Suprapubic skin (tissue), 4 donors: Measurements from ENCODE around the gene PRKD2. TPM values are rescaled to one million over a fixed set of nuclear protein-coding genes. Genes with fewer than 3 reads are reported as not detected.

ENCODE experiments used
- DNase-seq, 2 donors: peaks; one replicate each; pipeline ENCODE4 v3.0.0-alpha.2; 2019; ENCODE audit warnings: low spot score in 2 of 2
- H3K27ac ChIP-seq: fragments of 200-600 bp; sonication (generic); one replicate; pipeline ENCODE4 v1.5.1; 2019
- H3K27me3 ChIP-seq: fragments of 200-600 bp; sonication (generic); one replicate; pipeline ENCODE4 v1.5.1; 2019
- H3K36me3 ChIP-seq: fragments of 200-600 bp; sonication (generic); one replicate; pipeline ENCODE4 v1.5.1; 2019
- H3K4me1 ChIP-seq: fragments of 200-600 bp; sonication (generic); one replicate; pipeline ENCODE4 v1.5.1; 2019
- H3K4me3 ChIP-seq: fragments of 200-600 bp; sonication (generic); one replicate; pipeline ENCODE4 v1.5.1; 2019; ENCODE audit warnings: mild to moderate bottlenecking
- H3K9me3 ChIP-seq: fragments of 200-600 bp; sonication (generic); one replicate; pipeline ENCODE4 v1.5.1; 2019
- CTCF ChIP-seq, 2 donors: fragments of 200-600 bp in 1 of 2; fragments of 450-650 bp in 1 of 2; sonication (generic) in 1 of 2; IDR thresholded peaks; one replicate each; pipeline ENCODE4 v1.5.1; 2016 to 2019; ENCODE audit warnings: antibody characterized with exemption in 2 of 2, mild to moderate bottlenecking in 1 of 2, moderate library complexity in 1 of 2
- EP300 ChIP-seq: sonication (generic); formaldehyde crosslinking; IDR thresholded peaks from one replicate; pipeline ENCODE4 v1.6.1; 2017; ENCODE audit warnings: antibody characterized with exemption
- POLR2A ChIP-seq, 2 donors: fragments of 450-650 bp; IDR thresholded peaks; one replicate each; pipeline ENCODE4 v1.6.1; 2017; ENCODE audit warnings: antibody characterized with exemption in 2 of 2, mild to moderate bottlenecking in 2 of 2, moderate library complexity in 2 of 2
- POLR2AphosphoS5 ChIP-seq, 3 donors: sonication (generic); formaldehyde crosslinking; IDR thresholded peaks; one replicate each; pipeline ENCODE4 v1.6.1; 2017; ENCODE audit warnings: antibody characterized with exemption in 3 of 3
- WGBS: methylation state at CpG from one replicate; pipeline ENCODE4 v1.1.5; 2018; 5-methylcytosine and 5-hydroxymethylcytosine counted together
- total RNA-seq, 4 donors: library from RNA; depleted of rRNA; stranded (reverse); fragments of >200 nt; gene quantifications; one replicate each; pipeline ENCODE4 v1.1.0, GENCODE V29; 2016

Gene PRKD2
- total RNA-seq, 4 donors from 2014 or later, result 51.5 to 136 (median 61.2) TPM

- Histone ChIP-seq H3K36me3 (peaks cover 100% of the 10 kb centered on the region), H3K9me3 (no peaks in the 10 kb centered on the region), H3K27me3 (no peaks in the 10 kb centered on the region), H3K4me1 (peaks cover 1% of the 10 kb centered on the region), H3K27ac (no peak overlapping the region), H3K4me3 (no peak overlapping the region)
- 100% methylated on average over 2 of the region's 2 CpGs for WGBS
- no peak for DNase-seq
- TF ChIP-seq CTCF (IDR thresholded peaks at IDR 0.05), result no peak
- no peak for TF ChIP-seq EP300
- no peak for TF ChIP-seq POLR2A (IDR thresholded peaks at IDR 0.05)
- no peak for TF ChIP-seq POLR2AphosphoS5 (IDR thresholded peaks at IDR 0.05)
Measured at GRCh38 chr19:46691948-46692347, 25.0 kb downstream of the PRKD2 start.

DNA sequence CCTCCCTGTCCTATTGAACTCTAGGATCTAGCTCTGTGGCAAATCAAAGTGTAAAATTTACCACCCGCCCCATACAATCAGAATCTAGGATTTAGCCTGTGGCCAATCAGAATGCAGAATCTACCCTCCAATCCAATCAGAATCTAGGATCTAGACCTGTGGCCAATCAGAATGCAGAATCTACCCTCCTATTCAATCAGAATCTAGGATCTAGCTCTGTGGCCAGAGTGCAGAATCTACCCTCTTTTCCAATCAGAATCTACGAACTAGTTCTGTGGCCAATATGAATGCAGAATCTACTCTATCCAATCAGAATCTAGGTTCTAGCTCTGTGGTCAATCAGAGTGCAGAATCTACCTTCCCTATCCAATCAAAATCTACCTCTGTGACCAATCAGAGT is 25.8 kb downstream of the PRKD2 start:
- 45% methylated on average over 2 of the region's 2 CpGs for whole genome bisulfite sequencing
- DNase-seq, result no peak
- Histone ChIP-seq H3K27ac (no peak overlapping the region), H3K9me3 (no peaks in the 10 kb centered on the region), H3K27me3 (no peaks in the 10 kb centered on the region), H3K4me3 (no peak overlapping the region), H3K36me3 (peaks cover 100% of the 10 kb centered on the region), H3K4me1 (no peaks in the 10 kb centered on the region)
- TF ChIP-seq EP300, result no peak
- no peak for TF ChIP-seq POLR2AphosphoS5 (IDR thresholded peaks at IDR 0.05)
- no peak for TF ChIP-seq CTCF (IDR thresholded peaks at IDR 0.05)
- no peak for TF ChIP-seq POLR2A (IDR thresholded peaks at IDR 0.05)

DNA sequence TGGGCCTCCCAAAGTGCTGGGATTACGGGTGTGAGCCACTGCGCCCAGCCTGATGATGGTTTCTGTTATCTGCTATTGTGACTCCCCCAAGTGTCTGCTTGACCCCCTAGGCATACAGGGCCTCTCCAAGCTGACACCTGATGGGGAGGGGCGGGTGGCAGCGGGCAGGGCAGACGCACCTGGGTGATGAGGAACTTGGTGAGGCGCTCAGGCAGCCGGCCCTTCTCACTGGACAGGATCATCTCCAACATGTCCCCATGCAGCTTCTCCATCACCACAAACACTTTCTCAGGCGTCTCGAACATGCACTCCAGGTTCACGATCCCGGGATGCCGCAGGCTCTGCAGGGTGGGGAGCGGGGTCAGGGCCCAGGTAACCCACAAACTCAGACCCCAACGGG is 27.6 kb downstream of the PRKD2 start:
- no peak overlapping the region for H3K4me3 ChIP-seq
- H3K4me1 ChIP-seq, result no peaks in the 10 kb centered on the region
- 93% methylated on average over 5 of the region's 14 CpGs for WGBS
- H3K27me3 ChIP-seq, result no peaks in the 10 kb centered on the region
- no peak overlapping the region for H3K27ac ChIP-seq
- no peak for DNase-seq
- TF ChIP-seq POLR2A (IDR thresholded peaks at IDR 0.05) (no peak), POLR2AphosphoS5 (IDR thresholded peaks at IDR 0.05) (no peak), CTCF (IDR thresholded peaks at IDR 0.05) (no peak), EP300 (no peak)
- H3K9me3 ChIP-seq, result no peaks in the 10 kb centered on the region
- H3K36me3 ChIP-seq, result peaks cover 100% of the 10 kb centered on the region

DNA sequence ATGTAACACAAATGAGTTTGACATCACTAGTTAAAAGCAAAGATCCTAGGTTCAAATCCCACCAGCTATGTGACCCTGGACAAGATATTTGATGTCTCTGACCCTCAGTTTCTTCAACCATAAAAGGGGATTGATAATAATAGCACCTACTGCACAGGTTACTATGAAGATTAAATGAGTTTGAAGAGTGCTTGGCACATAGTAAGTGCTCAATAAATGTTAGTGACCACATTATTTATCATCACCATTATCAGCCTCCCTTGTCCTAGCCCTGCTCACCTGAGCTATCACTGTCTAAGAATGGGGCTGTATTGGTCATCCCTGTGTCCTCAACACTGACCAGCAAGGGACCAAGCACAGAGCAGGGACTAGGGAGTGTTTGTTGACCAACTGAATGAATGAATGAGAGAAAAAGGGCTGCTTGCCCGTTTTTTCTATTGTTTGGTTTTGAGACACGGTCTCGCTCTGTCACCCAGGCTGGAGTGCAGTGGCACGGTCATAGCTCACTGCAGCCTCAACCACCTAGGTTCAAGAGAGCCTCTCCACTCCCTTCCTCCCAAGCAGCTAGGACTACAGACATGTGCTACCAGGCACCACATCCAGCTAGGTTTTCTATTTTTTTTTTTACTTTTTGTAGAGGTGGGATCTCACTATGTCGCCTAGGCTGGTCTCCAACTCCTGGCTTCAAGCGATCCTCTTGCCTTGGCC is 29.3 kb downstream of the PRKD2 start:
- Histone ChIP-seq H3K27ac (no peak overlapping the region), H3K4me1 (no peaks in the 10 kb centered on the region), H3K9me3 (no peaks in the 10 kb centered on the region), H3K27me3 (no peaks in the 10 kb centered on the region), H3K36me3 (peaks cover 100% of the 10 kb centered on the region), H3K4me3 (no peak overlapping the region)
- TF ChIP-seq EP300 (no peak), POLR2A (IDR thresholded peaks at IDR 0.05) (no peak), POLR2AphosphoS5 (IDR thresholded peaks at IDR 0.05) (no peak), CTCF (IDR thresholded peaks at IDR 0.05) (no peak)
- no peak for DNase-seq
- WGBS, result 94% methylated on average over 6 of the region's 6 CpGs

DNA sequence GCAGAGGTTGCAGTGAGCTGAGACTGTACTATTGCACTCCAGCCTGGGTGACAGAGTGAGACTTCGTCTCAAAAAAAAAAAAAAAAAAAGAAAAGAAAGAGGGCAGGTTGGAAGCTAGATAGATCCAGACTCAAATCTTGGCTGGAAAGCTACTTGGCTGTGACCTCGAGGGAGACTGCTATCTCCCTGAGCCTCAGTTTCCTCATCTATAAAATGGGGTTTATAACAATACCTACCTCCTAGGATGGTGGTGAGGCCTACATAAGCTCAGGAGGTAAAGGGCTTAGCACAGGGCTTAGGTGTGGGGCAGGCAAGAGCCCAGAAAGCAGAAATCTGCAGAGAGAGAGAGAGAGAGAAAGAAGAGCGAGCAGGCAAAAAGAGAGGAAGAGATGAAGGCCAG is 31.7 kb downstream of the PRKD2 start:
- WGBS, result 84% methylated on average over 3 of the region's 3 CpGs
- no peaks in the 10 kb centered on the region for H3K9me3 ChIP-seq

More for the DNA sequence above, 31.7 kb downstream of the PRKD2 start:
- no peaks in the 10 kb centered on the region for H3K4me1 ChIP-seq
- H3K36me3 ChIP-seq, result peaks cover 99% of the 10 kb centered on the region
- no peaks in the 10 kb centered on the region for H3K27me3 ChIP-seq
- TF ChIP-seq POLR2A (IDR thresholded peaks at IDR 0.05), result no peak
- no peak for TF ChIP-seq POLR2AphosphoS5 (IDR thresholded peaks at IDR 0.05)
- TF ChIP-seq EP300, result no peak
- no peak for TF ChIP-seq CTCF (IDR thresholded peaks at IDR 0.05)
- no peak overlapping the region for H3K27ac ChIP-seq
- H3K4me3 ChIP-seq, result no peak overlapping the region
- DNase-seq, result no peak
